Nephron progenitor cell (in vitro differentiated cells): ENCODE measurements around the gene SLAMF7.

Experiments used
- DNase-seq: peaks from one replicate; pipeline ENCODE4 v3.0.0; 2021
- H3K27ac Mint-ChIP-seq: 2 replicates; pipeline ENCODE4 v1.8.0; 2021; ENCODE audit warnings: mild to moderate bottlenecking, moderate library complexity, mixed read lengths
- H3K27me3 Mint-ChIP-seq: 2 replicates; pipeline ENCODE4 v1.8.0; 2021; ENCODE audit warnings: mild to moderate bottlenecking, low read depth, mixed read lengths; ENCODE audit not compliant: poor library complexity
- H3K36me3 Mint-ChIP-seq: 2 replicates; pipeline ENCODE4 v1.8.0; 2021; ENCODE audit warnings: low read depth, mixed read lengths
- H3K4me1 Mint-ChIP-seq: 2 replicates; pipeline ENCODE4 v1.8.0; 2021; ENCODE audit warnings: mixed read lengths
- H3K4me3 Mint-ChIP-seq: 2 replicates; pipeline ENCODE4 v1.8.0; 2021; ENCODE audit warnings: mild to moderate bottlenecking, moderate library complexity, mixed read lengths
- H3K9me3 Mint-ChIP-seq: 2 replicates; pipeline ENCODE4 v1.8.0; 2021; ENCODE audit warnings: mild to moderate bottlenecking, moderate library complexity, mixed read lengths
- CTCF ChIP-seq: fragments of 200-600 bp; sonication (generic); IDR thresholded peaks from 2 replicates; pipeline ENCODE4 v1.5.0; 2021; ENCODE audit warnings: antibody characterized with exemption

SLAMF7 gene

GRCh38 chr1:160706526-160707235 is 32.4 kb upstream of the SLAMF7 start:
- Mint-ChIP-seq H3K4me3 (no peak overlapping the region), H3K27me3 (peaks cover 5% of the 10 kb centered on the region), H3K9me3 (no peaks in the 10 kb centered on the region), H3K27ac (no peak overlapping the region), H3K4me1 (peaks cover 6% of the 10 kb centered on the region), H3K36me3 (no peaks in the 10 kb centered on the region)
- no peak for DNase-seq
- no peak for TF ChIP-seq CTCF

DNA sequence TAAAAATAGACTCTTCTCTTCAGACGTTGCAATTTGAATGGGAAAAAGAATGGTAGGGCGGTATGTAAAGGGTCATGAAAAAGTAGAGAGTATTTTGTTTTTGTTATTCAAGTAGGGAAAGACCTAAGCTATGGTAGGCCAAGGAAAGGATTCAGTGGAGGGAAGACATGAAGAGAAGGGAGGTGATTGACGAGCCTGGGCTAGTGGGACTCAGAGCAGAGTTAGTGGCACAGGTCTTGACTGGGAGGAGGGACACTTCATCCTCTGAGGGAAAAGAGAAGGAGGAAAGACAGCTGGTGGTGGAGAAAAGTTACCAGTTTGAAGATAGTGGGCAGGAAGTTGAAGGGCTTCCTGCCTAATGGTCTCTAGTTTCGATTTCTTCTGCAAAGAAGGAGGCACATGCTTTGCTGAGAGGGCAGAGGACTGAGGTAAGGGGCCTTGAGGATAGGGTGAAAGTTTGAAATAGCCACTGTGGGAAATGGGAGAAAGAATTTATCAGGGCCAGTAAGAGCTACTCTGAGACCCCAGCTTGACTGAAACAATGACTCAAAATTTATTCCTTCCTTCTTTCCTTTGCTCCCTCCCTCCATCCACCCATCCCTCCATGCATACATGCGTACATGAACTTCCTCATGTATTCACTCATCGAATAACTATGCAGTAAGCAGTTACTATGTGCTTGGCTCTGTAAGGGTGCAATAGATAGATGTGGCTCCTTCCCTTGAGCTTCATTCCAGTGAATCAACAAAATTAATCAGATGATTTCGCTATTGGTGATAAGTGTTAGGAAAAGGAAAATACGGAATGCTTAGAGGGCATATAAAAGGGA is 31.6 kb upstream of the SLAMF7 start:
- Mint-ChIP-seq H3K4me3 (no peak overlapping the region), H3K27me3 (peaks cover 5% of the 10 kb centered on the region), H3K9me3 (no peaks in the 10 kb centered on the region), H3K4me1 (no peaks in the 10 kb centered on the region), H3K27ac (no peak overlapping the region), H3K36me3 (no peaks in the 10 kb centered on the region)
- DNase-seq = no peak
- TF ChIP-seq CTCF = no peak

DNA sequence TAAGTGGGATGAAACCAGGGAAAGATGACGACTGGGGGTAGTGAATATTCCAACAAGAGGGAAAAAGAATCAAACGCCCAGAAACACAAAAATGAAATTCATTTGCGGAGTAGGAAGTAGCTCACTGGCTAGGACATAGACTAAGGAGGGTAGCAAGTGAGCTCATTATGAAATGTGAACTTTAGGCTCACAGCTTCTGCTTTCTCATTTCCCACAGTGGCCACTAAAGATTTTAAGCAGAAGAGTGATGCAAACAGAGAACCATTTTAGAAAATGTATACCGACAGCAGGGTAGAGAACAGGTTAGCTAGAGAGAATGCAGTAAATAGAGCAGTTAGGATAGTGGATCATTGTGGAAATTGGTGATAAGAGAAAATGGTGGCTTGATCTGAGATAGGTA is 30.9 kb upstream of the SLAMF7 start:
- Mint-ChIP-seq H3K9me3 (no peaks in the 10 kb centered on the region), H3K4me3 (no peak overlapping the region), H3K27ac (no peak overlapping the region), H3K4me1 (no peaks in the 10 kb centered on the region), H3K27me3 (peaks cover 5% of the 10 kb centered on the region), H3K36me3 (no peaks in the 10 kb centered on the region)
- DNase-seq = no peak
- TF ChIP-seq CTCF = no peak

GRCh38 chr1:160708801-160709200 is 30.2 kb upstream of the SLAMF7 start:
- TF ChIP-seq CTCF = no peak
- Mint-ChIP-seq H3K27ac (no peak overlapping the region), H3K4me3 (no peak overlapping the region), H3K4me1 (no peaks in the 10 kb centered on the region), H3K9me3 (no peaks in the 10 kb centered on the region), H3K27me3 (no peaks in the 10 kb centered on the region), H3K36me3 (no peaks in the 10 kb centered on the region)
- no peak for DNase-seq

GRCh38 chr1:160709715-160710114 is 29.3 kb upstream of the SLAMF7 start:
- Mint-ChIP-seq H3K4me3 (no peak overlapping the region), H3K27me3 (no peaks in the 10 kb centered on the region), H3K4me1 (no peaks in the 10 kb centered on the region), H3K27ac (no peak overlapping the region), H3K9me3 (no peaks in the 10 kb centered on the region), H3K36me3 (no peaks in the 10 kb centered on the region)
- no peak for TF ChIP-seq CTCF
- no peak for DNase-seq
